CD4-positive, alpha-beta T cell (primary cell): ENCODE results near the gene TMEM203. TPM values are rescaled to one million over a fixed set of nuclear protein-coding genes. Genes with fewer than 3 reads are reported as not detected.

ENCODE experiments used
- ATAC-seq: fragments of 200-7000 bp; cut with Tn5 transposase; one replicate; pipeline ENCODE4 v1.10.0; 2022; ENCODE audit warnings: mild to moderate bottlenecking; ENCODE audit not compliant: poor library complexity
- CTCF ChIA-PET: fragments of 350-600 bp; sonication (Branson Sonifier 250); formaldehyde crosslinking; loops from one replicate; lab custom pipeline; 2021; ENCODE audit warnings: antibody characterized with exemption, inconsistent platforms; lab: Charles Lee
- POLR2A ChIA-PET: fragments of 350-600 bp; sonication (Branson Sonifier 250); formaldehyde crosslinking; loops from one replicate; lab custom pipeline; 2021; ENCODE audit warnings: antibody characterized with exemption, inconsistent platforms; lab: Charles Lee
- DNase-seq, 14 experiments: peaks; one replicate each; pipeline ENCODE4 v3.0.0-alpha.2; 2013 to 2020; ENCODE audit warnings: mixed read lengths in 2 of 14
- H3K27ac ChIP-seq, 2 donors: one replicate each; pipeline versions ENCODE4 v1.5.1 to v1.7.0; 2013; ENCODE audit warnings: low read length in 2 of 2, low read depth in 1 of 2, mild to moderate bottlenecking in 1 of 2
- H3K27me3 ChIP-seq, 2 experiments: 1 replicate in 1 of 2; 2 replicates in 1 of 2; pipeline versions ENCODE4 v1.6.1 to v1.7.0; 2013; ENCODE audit warnings: low read length in 2 of 2, control low read depth in 1 of 2, mild to moderate bottlenecking in 1 of 2, moderate library complexity in 1 of 2; ENCODE audit not compliant: insufficient read depth in 2 of 2, control insufficient read depth in 1 of 2
- H3K36me3 ChIP-seq: one replicate; pipeline ENCODE4 v1.6.1; 2013; ENCODE audit warnings: low read length, control low read depth; ENCODE audit not compliant: insufficient read depth
- H3K4me1 ChIP-seq: one replicate; pipeline ENCODE4 v1.6.1; 2013; ENCODE audit warnings: low read length, control low read depth; ENCODE audit not compliant: insufficient read depth
- H3K4me3 ChIP-seq: one replicate; pipeline ENCODE4 v1.5.1; 2013; ENCODE audit warnings: mild to moderate bottlenecking, low read length, moderate library complexity
- H3K9me3 ChIP-seq, 2 experiments: 1 replicate in 1 of 2; 2 replicates in 1 of 2; pipeline versions ENCODE4 v1.6.1 to v1.7.0; 2013; ENCODE audit warnings: low read length in 2 of 2, mild to moderate bottlenecking in 2 of 2, control low read depth in 1 of 2, moderate library complexity in 1 of 2; ENCODE audit not compliant: control insufficient read depth in 1 of 2, insufficient read depth in 1 of 2
- H3K27ac Mint-ChIP-seq: one replicate; pipeline ENCODE4 v1.8.0; 2020; ENCODE audit warnings: mixed read lengths
- H3K27me3 Mint-ChIP-seq: one replicate; pipeline ENCODE4 v1.8.0; 2021; ENCODE audit warnings: mixed read lengths
- H3K36me3 Mint-ChIP-seq: one replicate; pipeline ENCODE4 v1.8.0; 2021; ENCODE audit warnings: low read depth, mixed read lengths
- H3K4me1 Mint-ChIP-seq: one replicate; pipeline ENCODE4 v1.8.0; 2021; ENCODE audit warnings: low read depth, mixed read lengths
- H3K4me3 Mint-ChIP-seq: one replicate; pipeline ENCODE4 v1.8.0; 2020; ENCODE audit warnings: mild to moderate bottlenecking, mixed read lengths
- H3K9me3 Mint-ChIP-seq: one replicate; pipeline ENCODE4 v1.8.0; 2020; ENCODE audit warnings: mixed read lengths
- CTCF ChIP-seq: fragments of 200-600 bp; IDR thresholded peaks from one replicate; pipeline ENCODE4 v1.8.0; 2022; ENCODE audit warnings: antibody characterized with exemption, mild to moderate bottlenecking
- intact Hi-C, 2 experiments: fragments of 100-400 bp; cut with DNase I in 1 of 2; cut with micrococcal nuclease in 1 of 2; formaldehyde crosslinking; loops; one replicate each; pipeline versions ENCODE4 v1.15.1 to v1.9.0; 2023 to 2025; cut with DNase I, micrococcal nuclease
- microRNA-seq: library from miRNA; unstranded; fragments of <30 nt; microRNA quantifications from one replicate; pipeline ENCODE4 v1.2.0, GENCODE V29; 2021; ENCODE audit warnings: borderline microRNAs expressed, borderline replicate concordance
- total RNA-seq, 174 experiments: library from RNA in 2 of 174; stranded (reverse) in 2 of 174; gene quantifications; one replicate each; pipeline ENCODE4 v1.2.3 and lab custom pipeline; 2021 to 2026

Gene TMEM203
- total RNA-seq, 2 experiments from 2014 or later: 18.2 to 18.7 TPM

- Histone ChIP-seq H3K36me3 (no peaks in the 10 kb centered on the region), H3K27me3 (peaks cover 48 to 49% of the 10 kb centered on the region in 2 experiments), H3K4me1 (peaks cover 33% of the 10 kb centered on the region), H3K27ac (no peak overlapping the region), H3K9me3 (peaks cover 0 to 35% of the 10 kb centered on the region in 2 experiments), H3K4me3 (no peak overlapping the region)
- ChIA-PET CTCF (interaction anchor here (1.3 kb wide), 1 partner anchor 79 kb away, joined by 4 read pairs; no protein-coding TSS in a partner anchor), POLR2A (no interaction called here)
- Mint-ChIP-seq H3K27me3 (peaks cover 56% of the 10 kb centered on the region), H3K36me3 (no peaks in the 10 kb centered on the region), H3K27ac (no peak overlapping the region), H3K9me3 (no peaks in the 10 kb centered on the region), H3K4me1 (peaks cover 12% of the 10 kb centered on the region), H3K4me3 (no peak overlapping the region)
- intact Hi-C loops: no loop called here
- ATAC-seq (no peak), DNase-seq (no peak)
- no peak for TF ChIP-seq CTCF
Observed at GRCh38 chr9:137157618-137158415, 47.6 kb downstream of the TMEM203 start.

DNA sequence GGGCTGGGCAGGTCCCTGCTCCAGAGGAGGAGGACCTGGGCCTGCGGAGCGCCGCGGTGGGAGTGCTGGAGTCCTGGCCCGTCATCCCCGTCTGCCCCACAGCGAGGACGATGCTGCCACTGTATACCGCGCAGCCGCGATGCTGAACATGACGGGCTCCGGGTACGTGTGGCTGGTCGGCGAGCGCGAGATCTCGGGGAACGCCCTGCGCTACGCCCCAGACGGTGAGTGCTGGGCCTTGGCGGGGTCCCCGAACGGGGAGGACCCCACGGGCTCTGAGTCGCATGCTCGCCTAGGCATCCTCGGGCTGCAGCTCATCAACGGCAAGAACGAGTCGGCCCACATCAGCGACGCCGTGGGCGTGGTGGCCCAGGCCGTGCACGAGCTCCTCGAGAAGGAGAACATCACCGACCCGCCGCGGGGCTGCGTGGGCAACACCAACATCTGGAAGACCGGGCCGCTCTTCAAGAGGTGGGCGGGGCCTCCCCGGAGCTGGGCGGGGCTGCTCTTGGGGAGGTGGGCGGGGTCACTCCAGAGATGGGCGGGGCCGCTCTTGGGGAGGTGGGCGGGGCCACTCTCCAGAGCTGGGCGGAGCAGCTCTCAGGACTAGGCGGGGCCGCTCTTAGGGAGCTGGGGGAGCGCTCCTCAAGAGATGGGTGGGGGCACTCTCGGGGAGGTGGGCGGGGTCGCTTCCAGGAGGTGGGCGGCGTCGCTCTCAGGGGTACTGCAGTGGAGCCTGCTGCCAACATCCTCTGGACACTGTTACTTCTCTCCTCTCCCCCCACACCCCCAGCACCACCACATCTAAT lies 48.7 kb downstream of the TMEM203 start:
- CTCF ChIA-PET: interaction anchor here (0.6 to 1.3 kb wide), 3 partner anchors 71 to 182 kb away, joined by 3 to 4 read pairs (median 3); partner anchors contain the start of gene RNF224
- peak overlapping the region; percentile 45 for H3K4me3 Mint-ChIP-seq
- H3K27ac ChIP-seq: no peak overlapping the region
- no peak overlapping the region for H3K27ac Mint-ChIP-seq
- no peaks in the 10 kb centered on the region for H3K36me3 ChIP-seq
- DNase-seq (peak in 13 of 14 experiments; percentile 26 to 77 (median 46)), ATAC-seq (peak; percentile 82)
- H3K9me3 Mint-ChIP-seq: no peaks in the 10 kb centered on the region
- peaks cover 12% of the 10 kb centered on the region for H3K4me1 Mint-ChIP-seq
- H3K36me3 Mint-ChIP-seq: no peaks in the 10 kb centered on the region
- intact Hi-C loops: no loop called here
- POLR2A ChIA-PET: interaction anchor here (0.8 to 1.6 kb wide), 3 partner anchors 24 to 84 kb away, joined by 3 to 9 read pairs (median 4); partner anchors contain the start of gene TUBB4B
- peaks cover 0 to 35% of the 10 kb centered on the region in 2 experiments for H3K9me3 ChIP-seq
- peaks cover 28% of the 10 kb centered on the region for H3K4me1 ChIP-seq
- H3K4me3 ChIP-seq: peak overlapping the region; percentile 44
- no peak for TF ChIP-seq CTCF
- H3K27me3 ChIP-seq: peaks cover 41 to 46% of the 10 kb centered on the region in 2 experiments
- H3K27me3 Mint-ChIP-seq: peaks cover 51% of the 10 kb centered on the region

Small RNAs within 50 kb of the gene (microRNA-seq; reads per million reads assigned to microRNA genes)
- gene MIR3621: not detected

Other genes starting within 250 kb of the TMEM203 start
- 10 to 100 TPM; 40.6 to 41.0 TPM for gene PTGDS, start 228.1 kb downstream of the TMEM203 start, total RNA-seq
- 1 to 10 TPM in 1 of 2 experiments, under 1 TPM in 1; 0.93 to 1.0 TPM for gene LCNL1, start 222.7 kb downstream of the TMEM203 start, total RNA-seq
- 10 to 100 TPM; 67.0 to 67.8 TPM for gene PAXX, start 213.2 kb downstream of the TMEM203 start, total RNA-seq
- gene CLIC3, start 209.1 kb downstream of the TMEM203 start, total RNA-seq: 1 to 10 TPM; 2.1 to 2.8 TPM
- gene ABCA2, start 177.4 kb downstream of the TMEM203 start, total RNA-seq: 10 to 100 TPM; 80.1 to 86.8 TPM
- gene FUT7, start 173.6 kb downstream of the TMEM203 start, total RNA-seq: 1 to 10 TPM; 1.7 to 1.8 TPM
- 10 to 100 TPM; 15.3 to 16.0 TPM for gene NPDC1, start 159.5 kb downstream of the TMEM203 start, total RNA-seq
- gene ENTPD2, start 151.6 kb downstream of the TMEM203 start, total RNA-seq: not detected
- under 1 TPM; 0.17 to 0.19 TPM for gene SAPCD2, start 135.1 kb downstream of the TMEM203 start, total RNA-seq
- gene UAP1L1, start 128.1 kb downstream of the TMEM203 start, total RNA-seq: 1 to 10 TPM; 6.5 to 6.8 TPM
- 10 to 100 TPM; 60.9 to 66.9 TPM for gene MAN1B1, start 118.7 kb downstream of the TMEM203 start, total RNA-seq
- 100 to 1,000 TPM; 344 to 349 TPM for gene DPP7, start 90.9 kb downstream of the TMEM203 start, total RNA-seq
- not detected for gene GRIN1, start 66.5 kb downstream of the TMEM203 start, total RNA-seq
- gene LRRC26, start 35.6 kb downstream of the TMEM203 start, total RNA-seq: not detected
- gene TMEM210, start 33.6 kb downstream of the TMEM203 start, total RNA-seq: not detected
- 100 to 1,000 TPM; 144 to 149 TPM for gene ANAPC2, start 17.1 kb downstream of the TMEM203 start, total RNA-seq
- gene SSNA1, start 17.0 kb downstream of the TMEM203 start, total RNA-seq: 10 to 100 TPM; 30.1 to 30.5 TPM
- 1 to 10 TPM; 6.1 to 8.6 TPM for gene TPRN, start 4.9 kb downstream of the TMEM203 start, total RNA-seq
- 10 to 100 TPM; 22.8 to 25.3 TPM for gene NDOR1, start 52 bp upstream of the TMEM203 start, total RNA-seq
- under 1 TPM; 0.66 to 0.67 TPM for gene RNF208, start 16.6 kb upstream of the TMEM203 start, total RNA-seq
- gene CYSRT1, start 19.5 kb upstream of the TMEM203 start, total RNA-seq: under 1 TPM; 0.33 to 0.42 TPM
- under 1 TPM in 1 of 2 experiments, not detected in 1; 0.14 TPM for gene RNF224, start 21.9 kb upstream of the TMEM203 start, total RNA-seq
- gene SLC34A3, start 25.3 kb upstream of the TMEM203 start, total RNA-seq: not detected
- gene TUBB4B, start 35.6 kb upstream of the TMEM203 start, total RNA-seq: 10 to 100 TPM; 93.8 to 98.2 TPM
- not detected for gene STPG3, start 45.6 kb upstream of the TMEM203 start, total RNA-seq
- 10 to 100 TPM; 20.7 to 21.2 TPM for gene NELFB, start 49.7 kb upstream of the TMEM203 start, total RNA-seq
- gene TOR4A, start 72.1 kb upstream of the TMEM203 start, total RNA-seq: under 1 TPM; 0.67 to 0.80 TPM
- 1 to 10 TPM in 1 of 2 experiments, under 1 TPM in 1; 0.96 to 1.4 TPM for gene NRARP, start 96.6 kb upstream of the TMEM203 start, total RNA-seq
- gene EXD3, start 217.5 kb upstream of the TMEM203 start, total RNA-seq: 10 to 100 TPM; 14.9 to 16.9 TPM
- gene NOXA1, start 217.7 kb upstream of the TMEM203 start, total RNA-seq: 1 to 10 TPM; 6.7 to 7.7 TPM
- not detected for gene ENTPD8, start 235.7 kb upstream of the TMEM203 start, total RNA-seq